Right ventricle myocardium superior (tissue), 1 donor: ENCODE results near the gene FAM221B. TPM values are rescaled to one million over a fixed set of nuclear protein-coding genes. Genes with fewer than 3 reads are reported as not detected.

Experiments used
- ATAC-seq: fragments of 200-7000 bp; cut with Tn5 transposase; one replicate; pipeline ENCODE4 v1.9.1; 2020; ENCODE audit warnings: mild to moderate bottlenecking; ENCODE audit not compliant: poor library complexity
- DNase-seq: peaks from one replicate; pipeline ENCODE4 v3.0.0-alpha.2; 2020
- intact Hi-C: fragments of 100-400 bp; cut with DNase I; formaldehyde crosslinking; loops from one replicate; pipeline ENCODE4 v1.11.2; 2022
- total RNA-seq: library from RNA; stranded (reverse); fragmentation: NEBNext Ultra II Directional; extraction: Animal tissue kit (Norgen Biotek cat#: 25700); gene quantifications from one replicate; pipeline ENCODE4 v1.2.1, GENCODE V29; 2021
- donor health status: DM: no; HTN: yes; CAD: no; lungs with severe emphysema.

FAM221B gene
- total RNA-seq, 1 donor from 2014 or later, result not detected

DNA sequence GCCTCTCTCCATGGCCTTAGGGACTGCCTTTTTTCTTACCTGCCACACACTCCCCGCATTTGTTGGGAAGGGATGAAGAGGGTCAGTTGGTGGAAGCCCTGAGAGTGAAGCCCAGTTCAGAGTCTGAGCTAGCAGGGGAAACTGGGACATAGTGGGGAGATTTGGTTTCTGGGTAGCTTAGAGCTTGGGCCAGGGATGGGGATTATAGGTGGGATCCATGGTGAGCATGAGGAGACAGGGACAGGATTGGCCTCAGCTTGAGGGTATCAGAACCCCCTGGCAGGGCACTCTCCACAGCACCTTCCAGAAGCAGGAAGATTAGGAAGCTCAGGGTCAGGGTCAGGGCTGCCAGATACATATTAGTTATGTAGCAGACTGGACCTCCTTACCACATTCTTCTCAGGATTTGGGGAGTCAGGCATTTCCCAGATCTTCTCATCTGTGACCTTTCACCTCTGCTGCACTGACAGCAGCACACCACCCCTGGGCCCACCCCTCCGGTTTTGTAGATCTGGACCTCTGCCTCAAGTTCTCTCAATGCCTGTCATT lies 23.8 kb upstream of the FAM221B start:
- ATAC-seq, result no peak
- no peak for DNase-seq
- intact Hi-C loops, result no loop called here

DNA sequence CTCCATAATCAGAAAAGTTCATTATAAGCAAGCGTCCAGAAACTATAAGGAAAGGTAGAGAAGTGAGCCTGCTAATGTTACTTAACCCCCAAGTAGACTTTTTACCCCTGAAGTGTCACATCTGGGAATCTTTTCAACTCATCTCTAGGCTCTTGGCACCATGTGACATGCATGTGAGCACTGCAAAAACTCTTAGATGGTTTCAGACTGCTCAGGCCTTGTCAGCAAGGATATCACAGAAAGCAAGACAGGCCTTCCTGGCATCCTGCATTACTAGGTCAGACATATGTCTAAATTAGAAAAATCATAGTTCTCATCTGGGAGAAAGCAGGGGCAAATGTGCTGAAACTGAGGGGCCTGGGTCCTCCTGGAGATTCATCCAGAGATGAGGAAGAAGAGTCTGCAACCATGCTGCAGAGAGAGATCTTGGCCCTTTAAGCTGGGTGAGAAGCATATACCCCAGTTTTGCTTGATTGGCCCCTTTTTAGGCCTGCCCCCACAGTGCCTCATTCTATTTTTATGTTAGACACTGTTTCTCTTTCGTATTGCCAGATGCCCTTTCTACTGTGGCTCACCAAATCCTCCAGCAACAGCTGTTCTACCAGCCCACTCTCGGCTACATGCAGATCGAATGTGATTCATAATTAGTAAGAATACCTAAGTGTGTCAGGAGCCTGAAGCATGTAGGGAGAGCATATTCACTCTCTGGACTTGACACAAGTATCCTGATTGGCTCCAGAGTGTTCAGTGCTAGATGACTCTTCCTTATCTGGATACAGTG lies 19.4 kb upstream of the FAM221B start:
- ATAC-seq (peak; percentile 78), DNase-seq (no peak)

DNA sequence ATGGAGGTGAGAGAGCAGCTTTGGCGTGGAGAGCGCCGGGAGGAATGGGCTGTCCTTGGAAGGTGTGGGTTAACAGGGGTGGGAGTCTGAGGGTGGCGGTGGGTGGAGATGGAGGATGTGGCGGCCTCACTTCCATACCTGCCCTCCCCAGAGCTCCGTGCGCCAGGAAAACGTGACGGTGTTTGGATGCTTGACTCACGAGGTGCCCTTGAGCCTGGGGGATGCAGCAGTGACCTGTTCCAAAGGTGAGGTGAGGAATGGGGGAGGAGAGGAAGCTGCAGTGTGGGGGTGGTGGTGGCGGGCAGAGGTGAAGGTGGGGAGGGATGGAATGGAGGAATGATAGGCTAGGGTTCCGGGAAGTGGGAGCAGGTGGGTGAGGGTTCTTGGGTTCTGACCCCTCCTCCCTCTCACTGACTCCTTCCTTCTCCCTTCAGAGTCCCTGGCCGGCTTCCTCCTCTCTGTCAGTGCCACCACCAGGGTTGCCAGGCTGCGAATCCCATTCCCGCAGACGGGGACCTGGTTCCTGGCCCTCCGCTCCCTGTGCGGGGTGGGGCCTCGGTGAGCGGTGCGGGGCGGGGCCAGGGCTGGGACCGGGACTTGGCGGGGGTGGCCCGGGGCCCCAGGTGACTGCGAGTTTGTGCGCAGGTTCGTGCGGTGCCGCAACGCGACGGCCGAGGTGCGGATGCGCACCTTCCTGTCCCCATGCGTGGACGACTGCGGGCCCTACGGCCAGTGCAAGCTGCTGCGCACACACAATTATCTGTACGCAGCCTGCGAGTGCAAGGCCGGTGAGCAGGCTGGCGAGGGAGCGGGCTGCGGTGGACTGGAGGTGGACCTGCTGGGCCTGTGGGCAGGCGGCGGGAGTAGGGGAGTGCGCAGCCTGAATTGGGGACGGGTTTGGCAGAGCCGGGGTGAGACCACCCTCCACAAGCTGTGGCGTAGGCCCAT lies 17.6 kb upstream of the FAM221B start:
- intact Hi-C loops, result no loop called here
- ATAC-seq, result no peak

More for the DNA sequence above, 19.4 kb upstream of the FAM221B start:
- intact Hi-C loops, result no loop called here

DNA sequence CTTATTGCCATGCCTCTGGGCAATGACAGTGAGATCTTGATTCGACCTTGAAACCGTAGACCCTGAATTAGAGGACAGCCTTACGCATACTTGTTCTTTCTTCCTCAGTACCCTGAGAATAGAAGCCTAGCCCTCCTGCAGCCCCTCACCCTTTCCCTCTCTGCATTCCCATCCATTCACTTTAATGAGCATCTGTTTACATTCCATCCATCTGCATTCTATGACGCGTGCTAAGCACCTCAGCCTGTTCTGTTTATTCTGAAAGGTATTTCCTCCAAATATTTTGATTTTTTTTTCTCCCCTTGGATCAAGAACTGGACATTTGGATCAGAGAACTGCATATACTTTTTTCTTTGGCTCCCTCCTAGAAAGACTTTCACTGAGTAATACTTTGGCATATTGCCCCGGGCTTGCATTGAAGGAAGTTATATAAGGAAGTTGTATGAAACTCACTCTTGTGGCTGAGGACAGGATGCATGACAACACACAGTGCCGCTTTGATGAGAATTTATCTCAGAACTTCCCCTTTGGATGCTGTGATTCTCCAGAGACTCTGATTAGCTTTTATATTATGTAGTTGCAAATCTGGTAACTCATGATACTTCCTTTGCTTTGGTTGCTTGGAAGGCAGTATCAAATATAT lies 16.2 kb upstream of the FAM221B start:
- ATAC-seq, result peak; percentile 69
- intact Hi-C loops, result no loop called here
- no peak for DNase-seq

More for the DNA sequence above, 17.6 kb upstream of the FAM221B start:
- DNase-seq, result no peak

DNA sequence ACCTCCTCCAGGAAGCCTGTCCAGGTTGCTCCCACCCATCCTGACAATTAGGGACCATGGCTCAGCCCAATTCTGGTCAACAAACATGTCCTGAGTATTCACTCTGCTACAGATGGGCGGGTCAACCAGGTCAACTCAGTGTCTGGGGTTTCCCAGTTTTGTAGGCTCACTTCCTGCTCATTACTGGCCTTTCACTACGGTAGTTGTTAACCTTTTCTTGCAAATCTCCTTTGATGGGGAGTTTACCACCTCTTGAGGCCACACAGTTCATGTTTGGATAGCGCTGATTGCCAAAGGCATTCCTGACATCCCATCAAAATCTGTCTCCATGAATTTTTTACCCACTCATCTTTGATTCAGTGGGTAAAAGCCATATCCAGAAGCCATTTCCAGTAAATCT lies 14.3 kb upstream of the FAM221B start:
- intact Hi-C loops, result no loop called here
- DNase-seq, result no peak
- ATAC-seq, result no peak

DNA sequence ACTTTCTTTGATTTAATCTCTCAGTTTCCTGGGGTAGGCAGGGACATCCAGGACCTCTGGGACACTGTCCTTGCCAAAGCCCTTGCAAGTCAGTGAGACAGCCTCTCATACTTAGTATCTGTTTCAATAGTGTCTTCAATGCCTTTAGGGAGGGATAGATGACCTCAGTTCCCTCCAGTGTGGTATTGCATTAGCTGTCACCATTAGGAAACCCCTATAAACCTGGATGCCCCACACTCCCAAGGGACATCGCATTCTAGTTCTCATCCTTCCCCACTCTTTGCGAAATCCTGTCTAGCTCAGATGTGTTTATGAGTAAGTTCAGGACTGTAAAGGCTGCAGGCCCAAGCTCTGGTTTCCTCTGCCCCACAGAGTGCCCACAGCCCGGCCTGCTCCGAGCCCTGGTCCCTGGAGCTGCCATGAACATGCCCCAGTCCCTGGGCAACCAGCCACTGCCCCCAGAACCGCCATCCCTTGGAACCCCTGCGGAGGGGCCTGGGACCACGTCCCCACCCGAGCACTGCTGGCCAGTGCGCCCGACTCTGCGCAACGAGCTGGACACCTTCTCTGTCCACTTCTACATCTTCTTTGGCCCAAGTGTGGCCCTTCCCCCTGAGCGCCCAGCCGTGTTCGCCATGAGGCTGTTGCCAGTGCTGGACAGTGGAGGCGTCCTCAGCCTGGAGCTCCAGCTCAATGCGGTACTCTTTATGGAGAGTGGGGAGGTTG lies 13.7 kb upstream of the FAM221B start:
- DNase-seq, result no peak
- no peak for ATAC-seq
- intact Hi-C loops, result no loop called here

DNA sequence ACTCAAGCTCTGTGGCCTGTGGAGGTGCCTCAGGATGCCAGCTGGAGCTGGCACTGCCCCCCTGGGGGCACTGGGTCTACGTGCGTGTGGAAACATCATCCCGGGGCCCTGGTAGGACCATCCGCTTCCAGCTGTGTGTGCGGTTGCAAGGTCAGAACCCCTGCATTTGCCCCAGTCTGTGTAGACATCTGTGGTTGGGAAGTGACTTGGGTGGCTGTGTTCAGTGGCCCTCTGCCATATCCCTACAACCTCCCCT lies 13.0 kb upstream of the FAM221B start:
- DNase-seq, result no peak
- intact Hi-C loops, result no loop called here
- ATAC-seq, result no peak

DNA sequence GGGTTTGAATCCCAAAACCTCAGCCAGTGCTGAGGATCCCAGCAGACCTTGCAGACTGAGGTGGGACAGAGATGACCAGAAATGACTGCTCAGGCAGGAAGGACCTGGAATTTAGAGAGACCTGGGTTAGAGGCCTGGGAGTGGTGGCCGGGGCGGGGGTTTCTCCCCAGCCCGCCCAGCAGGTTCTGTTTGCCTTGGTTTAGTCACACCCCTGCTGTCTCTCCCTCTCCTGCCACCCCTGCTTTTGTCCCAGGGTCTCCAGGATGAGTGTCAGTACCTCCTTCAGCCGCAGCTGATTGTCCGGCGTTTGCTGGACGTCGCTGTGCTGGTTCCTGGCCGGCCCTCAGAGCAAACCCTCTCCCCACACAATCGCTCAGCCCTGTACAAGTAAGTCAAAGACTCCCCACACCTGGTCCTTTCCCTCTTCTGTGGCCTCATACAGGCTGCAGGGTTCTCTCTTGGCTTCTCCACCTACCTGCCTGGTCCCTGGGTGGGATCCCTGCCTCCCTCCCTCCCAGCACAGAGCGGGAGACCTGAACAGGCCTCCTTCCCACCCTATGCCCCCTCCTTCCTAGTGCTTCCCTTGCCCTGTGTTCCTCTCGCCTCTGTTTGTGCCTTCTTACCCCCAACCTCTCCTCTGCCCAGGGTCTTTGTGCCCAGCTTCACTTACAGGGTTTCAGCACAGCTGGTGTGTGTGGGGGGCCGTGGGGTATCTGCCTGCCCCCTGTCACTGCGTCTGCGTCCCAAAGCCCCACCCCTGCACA lies 12.5 kb upstream of the FAM221B start:
- no peak for DNase-seq
- intact Hi-C loops, result no loop called here
- ATAC-seq, result no peak

DNA sequence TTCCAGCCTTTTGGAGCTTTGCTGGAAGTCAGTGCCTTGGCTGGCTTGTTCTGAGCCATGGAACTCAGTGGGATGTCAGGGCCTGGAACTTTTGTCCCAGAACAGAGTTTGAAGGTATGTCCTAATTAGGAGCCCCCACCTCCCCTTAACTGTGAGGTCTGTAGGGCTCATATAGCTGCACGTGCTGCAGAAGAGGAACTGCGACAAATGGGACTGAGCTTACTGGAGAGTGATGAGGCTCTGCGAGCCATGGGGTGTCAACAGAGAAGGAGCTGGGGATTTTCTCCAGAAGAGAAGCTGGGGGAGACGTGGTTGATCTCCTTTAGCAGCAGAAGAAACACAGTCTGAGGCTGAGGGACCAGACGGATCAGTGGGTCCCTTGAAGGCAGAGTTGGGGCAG lies 11.4 kb upstream of the FAM221B start:
- no peak for DNase-seq
- no peak for ATAC-seq
- intact Hi-C loops, result no loop called here

DNA sequence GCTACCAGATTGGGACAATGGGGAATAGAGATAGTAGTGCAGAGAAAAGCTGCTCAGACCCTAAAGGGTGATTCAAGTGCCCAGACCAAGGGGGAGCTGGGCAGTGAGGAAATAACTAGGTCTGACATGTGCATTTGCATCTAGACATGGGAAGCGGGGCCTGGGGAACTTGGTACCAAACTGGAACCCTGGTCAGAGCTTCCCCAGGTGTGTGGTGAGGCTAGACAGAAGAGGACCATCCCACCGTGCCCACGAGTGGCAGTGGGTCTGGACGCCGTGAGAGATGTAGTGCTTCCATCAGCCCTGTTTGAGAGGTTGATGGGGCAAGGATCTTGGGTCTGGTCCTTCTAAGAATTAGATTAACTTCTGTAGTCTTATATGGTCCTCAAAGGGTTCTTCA lies 8.1 kb upstream of the FAM221B start:
- no peak for ATAC-seq
- intact Hi-C loops, result no loop called here

DNA sequence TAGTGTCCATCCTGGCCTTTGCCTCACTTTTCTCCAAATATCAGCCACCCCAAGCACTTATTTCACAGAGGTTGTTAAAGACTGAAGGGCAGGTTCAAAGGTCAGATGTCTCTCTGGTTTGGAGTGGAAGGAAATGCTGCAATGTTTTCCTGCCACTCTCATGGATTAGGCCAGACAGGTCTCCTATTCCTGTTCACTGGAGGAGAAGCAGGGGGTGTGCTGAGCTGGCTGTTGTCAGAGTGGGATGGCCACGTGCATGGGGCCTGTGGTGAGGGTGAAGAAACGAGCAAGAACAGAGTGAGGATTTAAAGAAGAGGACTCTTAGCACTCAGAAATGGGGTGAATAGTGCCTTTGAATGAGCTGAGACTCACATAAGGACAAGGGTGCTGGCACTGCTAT lies 7.2 kb upstream of the FAM221B start:
- ATAC-seq (no peak), DNase-seq (no peak)
- intact Hi-C loops, result no loop called here

More for the DNA sequence above, 8.1 kb upstream of the FAM221B start:
- no peak for DNase-seq

DNA sequence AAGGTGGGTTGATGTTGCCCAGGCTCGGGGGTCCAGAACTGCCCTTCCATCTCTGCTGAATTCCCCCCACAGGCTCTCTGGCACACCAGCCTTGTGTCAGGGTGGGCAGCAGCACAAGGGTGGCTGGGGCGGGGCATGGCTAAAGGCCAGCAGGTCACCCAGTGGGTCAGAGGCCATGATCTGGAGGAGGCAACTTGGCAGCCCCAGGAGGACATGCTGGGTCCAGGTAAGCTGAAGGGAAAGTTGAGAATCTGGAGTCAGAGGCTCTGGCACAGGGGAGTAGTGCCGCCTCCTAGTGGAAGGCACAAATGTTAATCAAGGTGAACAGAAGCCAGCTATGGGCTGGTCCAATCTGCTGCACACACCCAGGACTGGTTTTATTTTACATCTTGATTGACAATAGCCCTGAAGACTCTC lies 6.7 kb upstream of the FAM221B start:
- intact Hi-C loops, result no loop called here
- ATAC-seq, result no peak
- no peak for DNase-seq

DNA sequence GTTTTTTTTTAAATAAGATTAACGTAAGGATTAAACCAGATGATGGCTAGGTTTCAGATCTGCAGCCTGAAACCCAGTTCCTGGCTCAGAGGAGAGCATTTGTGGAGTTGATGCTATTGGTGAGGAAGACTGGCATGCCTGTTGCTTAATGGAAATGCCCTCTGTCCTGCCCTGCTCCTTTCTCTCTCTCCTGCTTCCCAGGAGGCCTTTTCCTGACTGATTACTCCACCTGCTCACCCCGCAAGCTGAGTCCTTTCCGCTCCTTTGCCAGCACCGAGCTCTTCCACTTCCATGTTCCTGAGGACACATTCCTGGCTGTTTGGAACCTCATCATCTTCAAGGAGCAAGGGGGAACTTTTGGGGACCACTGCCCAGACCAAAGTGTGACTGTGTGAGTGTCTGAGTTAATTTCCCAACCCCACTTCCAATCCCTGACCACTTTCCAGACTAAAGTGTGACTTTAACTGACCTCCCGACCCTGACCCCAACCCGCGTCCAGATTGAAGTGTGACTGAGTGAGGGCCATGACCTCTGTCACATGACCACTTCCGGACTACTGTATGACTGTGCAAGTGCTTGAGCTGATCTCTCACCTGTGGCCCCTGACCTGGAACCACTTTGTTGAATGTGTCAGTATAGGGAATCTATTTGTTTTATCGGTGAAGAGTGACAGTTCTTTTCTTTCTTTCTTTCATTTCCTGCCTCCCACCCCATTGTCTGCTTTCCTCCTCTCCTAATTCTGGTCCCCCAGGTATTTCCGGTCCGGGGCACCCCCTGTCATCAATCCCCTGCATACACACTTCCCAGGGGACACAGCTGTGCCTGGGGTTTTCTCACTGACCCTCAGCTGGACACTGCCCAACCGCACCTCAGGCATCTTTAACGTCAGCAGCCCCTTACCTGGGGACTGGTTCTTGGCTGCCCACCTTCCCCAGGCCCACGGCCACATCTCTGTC lies 6.0 kb upstream of the FAM221B start:
- DNase-seq (no peak), ATAC-seq (no peak)
- intact Hi-C loops, result no loop called here

DNA sequence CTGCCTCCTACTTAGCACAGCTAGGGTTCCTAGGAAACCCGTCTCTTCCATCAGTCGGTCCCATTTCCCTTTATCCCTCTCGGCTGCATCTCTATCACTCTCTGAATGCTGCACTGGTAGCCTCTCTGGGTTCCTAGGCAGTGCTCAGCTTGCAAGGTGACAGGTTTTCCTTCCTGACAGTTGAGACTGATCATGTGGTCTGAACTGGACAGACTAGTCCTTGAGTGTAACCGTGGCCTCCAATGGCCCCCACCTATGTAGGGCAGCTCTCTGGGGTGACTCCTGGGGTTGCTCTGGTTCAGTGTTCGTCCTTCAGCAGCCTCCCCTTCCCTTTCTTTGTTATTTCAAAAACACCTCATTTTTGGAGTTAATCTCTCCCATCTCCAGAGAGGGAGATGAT lies 4.3 kb upstream of the FAM221B start:
- DNase-seq (no peak), ATAC-seq (no peak)
- intact Hi-C loops, result no loop called here

DNA sequence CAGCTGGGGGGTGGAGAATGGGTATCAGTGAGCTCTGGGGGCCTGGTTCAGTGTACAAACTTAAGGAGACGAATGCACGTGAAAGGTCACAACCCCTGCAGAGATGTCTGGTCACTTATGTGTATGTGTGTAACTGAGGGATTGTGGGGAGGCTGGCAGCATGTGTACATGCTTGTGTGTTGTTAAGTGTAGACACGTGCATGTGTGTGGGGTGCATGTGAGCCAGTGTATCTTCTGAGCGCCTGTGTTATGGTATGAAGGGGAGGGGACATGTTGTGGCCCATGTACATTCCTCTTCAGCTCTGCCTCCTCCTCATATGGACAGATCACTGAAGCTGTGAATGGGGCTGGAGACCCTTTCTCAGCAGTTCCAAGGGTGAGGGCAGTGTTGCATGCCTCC lies 2.5 kb upstream of the FAM221B start:
- intact Hi-C loops, result no loop called here
- DNase-seq (no peak), ATAC-seq (no peak)

DNA sequence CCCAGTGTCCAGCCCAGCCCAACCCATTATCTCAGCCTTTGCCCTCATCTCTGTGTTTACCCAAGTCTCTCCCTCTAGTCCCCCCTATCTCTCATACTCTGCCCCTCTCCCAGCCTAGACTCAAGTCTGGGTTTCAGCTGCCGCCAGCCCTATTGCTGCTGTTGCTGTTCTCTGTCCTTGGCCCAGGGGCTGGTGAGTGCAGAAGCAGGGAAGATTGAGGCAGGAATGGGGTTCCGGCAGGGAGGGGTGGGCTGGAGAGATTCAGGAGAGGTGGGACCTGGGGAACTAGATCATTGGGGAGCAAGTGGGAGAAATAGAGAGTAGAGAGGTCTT lies 1.2 kb upstream of the FAM221B start:
- ATAC-seq, result no peak
- DNase-seq, result no peak
- intact Hi-C loops, result loop anchor here (5.0 kb wide), 1 partner anchor 37 kb away; the partner anchor contains the start of gene NPR2
